ENCODE results near the gene POLR1H.

The POLR1H gene

GRCh38 chr6:30113841-30114240 lies 52.8 kb downstream of the POLR1H start:
- Histone ChIP-seq H4K20me1 (ENCODE audit: low read depth, low read length) (no peaks in the 10 kb centered on the region), H3K27me3 (ENCODE audit: low read length) (no peaks in the 10 kb centered on the region), H3K79me2 (ENCODE audit: insufficient read depth, low read length) (no peaks in the 10 kb centered on the region), H2AFZ (ENCODE audit: low read depth, low read length, severe bottlenecking) (no peak overlapping the region), H3K9me2 (replicated peaks; ENCODE audit: insufficient read depth, low read length) (no peaks in the 10 kb centered on the region), H3K27ac (ENCODE audit: low read depth, low read length) (no peak overlapping the region), H3F3A (ENCODE audit: insufficient read depth) (no peaks in the 10 kb centered on the region), H3K36me3 (ENCODE audit: low read length) (no peaks in the 10 kb centered on the region), H3K9me3 (ENCODE audit: insufficient read depth, low read length) (no peaks in the 10 kb centered on the region), H3K4me3 (ENCODE audit: insufficient read depth, low read length, poor library complexity, severe bottlenecking) (no peak overlapping the region), H3K9ac (ENCODE audit: low read length) (no peak overlapping the region), H3K4me2 (ENCODE audit: low read depth, low read length, poor library complexity, severe bottlenecking) (no peak overlapping the region)
- TF ChIP-seq CTCF (IDR thresholded peaks at IDR 0.05; ENCODE audit: insufficient read depth, low read length, poor library complexity, severe bottlenecking) (no peak), EZH2phosphoT487 (conservative IDR thresholded peaks at IDR 0.05; ENCODE audit: low read length) (no peak; the same call in 1 of the 2 replicates)

Measured in SU-DHL-6 (cell line).